K562 (cell line): Measurements from ENCODE around the gene WDR13. TPM values are rescaled to one million over a fixed set of nuclear protein-coding genes. Genes with fewer than 3 reads are reported as not detected.
A peak's percentile ranks its signal among the peaks of the same experiment; 100 is the strongest.

ENCODE experiments used
- ARID1B ChIP-seq: fragments of 450-650 bp; IDR thresholded peaks from 2 replicates; pipeline ENCODE4 v1.6.1; 2016; ENCODE audit warnings: antibody characterized with exemption, mild to moderate bottlenecking, inconsistent platforms
- EZH2 ChIP-seq: IDR thresholded peaks from 2 replicates; pipeline ENCODE4 v1.6.1; 2012; ENCODE audit warnings: low read depth, mild to moderate bottlenecking, inconsistent platforms, low read length, borderline replicate concordance
- HDAC1 ChIP-seq, 2 experiments: fragments of 450-650 bp; IDR thresholded peaks; 2 replicates each; pipeline ENCODE4 v1.6.1; 2016 to 2017; ENCODE audit warnings: inconsistent platforms in 1 of 2, mild to moderate bottlenecking in 1 of 2, moderate library complexity in 1 of 2
- HMBOX1 ChIP-seq: sonication (generic); IDR thresholded peaks from 2 replicates; pipeline ENCODE4 v1.6.1; 2016
- HNRNPK ChIP-seq: fragments of 200-400 bp; formaldehyde crosslinking; IDR thresholded peaks from one replicate; pipeline ENCODE4 v1.6.1; 2018; ENCODE audit warnings: mild to moderate bottlenecking, low read depth, low read length; ENCODE audit not compliant: poor library complexity, severe bottlenecking
- NEUROD1 ChIP-seq: fragments of 150-350 bp; IDR thresholded peaks from 2 replicates; pipeline ENCODE4 v1.6.1; 2014; ENCODE audit warnings: borderline replicate concordance, low read length, low read depth; ENCODE audit not compliant: partially characterized antibody
- NRF1 ChIP-seq, 2 experiments: fragments of 450-650 bp; IDR thresholded peaks in 1 of 2; conservative IDR thresholded peaks in 1 of 2; 2 replicates each; pipeline ENCODE4 v1.6.1; 2014; ENCODE audit warnings: mild to moderate bottlenecking in 2 of 2
- NUFIP1 ChIP-seq: fragments of 450-650 bp; IDR thresholded peaks from 2 replicates; pipeline ENCODE4 v1.6.1; 2018; ENCODE audit not compliant: partially characterized antibody
- RFX1 ChIP-seq: fragments of 450-650 bp; IDR thresholded peaks from 2 replicates; pipeline ENCODE4 v1.6.1; 2016; ENCODE audit warnings: mild to moderate bottlenecking, moderate library complexity
- SOX6 ChIP-seq: fragments of 450-650 bp; IDR thresholded peaks from 2 replicates; pipeline ENCODE4 v1.6.1; 2014; ENCODE audit warnings: mild to moderate bottlenecking
- SRSF1 ChIP-seq: fragments of 200-400 bp; formaldehyde crosslinking; IDR thresholded peaks from 2 replicates; pipeline ENCODE4 v1.6.1; 2017; ENCODE audit warnings: mild to moderate bottlenecking, low read depth, low read length, moderate library complexity
- THRA ChIP-seq: fragments of 450-650 bp; IDR thresholded peaks from 2 replicates; pipeline ENCODE4 v1.6.1; 2017; ENCODE audit warnings: mild to moderate bottlenecking, moderate library complexity
- polyA plus RNA-seq, 8 experiments: library from polyadenylated mRNA; depleted of rRNA in 4 of 8; stranded (reverse) in 5 of 8; unstranded in 3 of 8; fragments of >200 nt; fragmentation: Nextera tagmentation in 2 of 8; fragmentation: Illumina TruSeq in 1 of 8; extraction: Ambion mirVana in 2 of 8; extraction: Trizol in 1 of 8; gene quantifications; 2 replicates each; pipeline versions ENCODE4 v1.2.1 to v1.2.3, GENCODE V29; 2011 to 2014; ENCODE audit warnings: inconsistent platforms in 1 of 8, missing spikeins in 1 of 8
- total RNA-seq, 7 experiments: library from RNA; depleted of rRNA in 6 of 7; stranded (reverse); fragments of >200 nt in 6 of 7; fragmentation: Illumina TruSeq in 2 of 7; extraction: Trizol in 2 of 7; gene quantifications; 2 replicates each; pipeline versions ENCODE4 v1.2.1 to v1.2.3, GENCODE V29; 2011 to 2021; ENCODE audit warnings: low replicate concordance in 1 of 7
- TF ChIP-seq, protein P1 (sequence below), 2 experiments: fragments of 450-650 bp; IDR thresholded peaks; 2 replicates each; pipeline ENCODE4 v1.6.1; 2016; ENCODE audit warnings: mild to moderate bottlenecking in 2 of 2, borderline replicate concordance in 1 of 2, low read depth in 1 of 2, moderate library complexity in 1 of 2
- TF ChIP-seq, protein P2 (sequence below): fragments of 450-650 bp; IDR thresholded peaks from 2 replicates; pipeline ENCODE4 v1.6.1; 2014; ENCODE audit warnings: low read depth, mild to moderate bottlenecking, moderate library complexity, borderline replicate concordance

Gene WDR13
- total and polyA plus RNA-seq, 9 of the 15 experiments (the other 6 are each of a cell fraction or from before 2014, with no cell fraction given): 7.4 to 70.5 (median 31.4) TPM

GRCh38 chrX:48597353-48598264, at the start of gene WDR13 (continued):
- TF ChIP-seq THRA: no peak
- TF ChIP-seq HNRNPK: no peak
- TF ChIP-seq NUFIP1: no peak
- TF ChIP-seq SOX6: 0 out of 2 replicates have a peak, but pooled peaks have one; percentile 19
- TF ChIP-seq RFX1: peak; percentile 99
- TF ChIP-seq, protein P1, sequence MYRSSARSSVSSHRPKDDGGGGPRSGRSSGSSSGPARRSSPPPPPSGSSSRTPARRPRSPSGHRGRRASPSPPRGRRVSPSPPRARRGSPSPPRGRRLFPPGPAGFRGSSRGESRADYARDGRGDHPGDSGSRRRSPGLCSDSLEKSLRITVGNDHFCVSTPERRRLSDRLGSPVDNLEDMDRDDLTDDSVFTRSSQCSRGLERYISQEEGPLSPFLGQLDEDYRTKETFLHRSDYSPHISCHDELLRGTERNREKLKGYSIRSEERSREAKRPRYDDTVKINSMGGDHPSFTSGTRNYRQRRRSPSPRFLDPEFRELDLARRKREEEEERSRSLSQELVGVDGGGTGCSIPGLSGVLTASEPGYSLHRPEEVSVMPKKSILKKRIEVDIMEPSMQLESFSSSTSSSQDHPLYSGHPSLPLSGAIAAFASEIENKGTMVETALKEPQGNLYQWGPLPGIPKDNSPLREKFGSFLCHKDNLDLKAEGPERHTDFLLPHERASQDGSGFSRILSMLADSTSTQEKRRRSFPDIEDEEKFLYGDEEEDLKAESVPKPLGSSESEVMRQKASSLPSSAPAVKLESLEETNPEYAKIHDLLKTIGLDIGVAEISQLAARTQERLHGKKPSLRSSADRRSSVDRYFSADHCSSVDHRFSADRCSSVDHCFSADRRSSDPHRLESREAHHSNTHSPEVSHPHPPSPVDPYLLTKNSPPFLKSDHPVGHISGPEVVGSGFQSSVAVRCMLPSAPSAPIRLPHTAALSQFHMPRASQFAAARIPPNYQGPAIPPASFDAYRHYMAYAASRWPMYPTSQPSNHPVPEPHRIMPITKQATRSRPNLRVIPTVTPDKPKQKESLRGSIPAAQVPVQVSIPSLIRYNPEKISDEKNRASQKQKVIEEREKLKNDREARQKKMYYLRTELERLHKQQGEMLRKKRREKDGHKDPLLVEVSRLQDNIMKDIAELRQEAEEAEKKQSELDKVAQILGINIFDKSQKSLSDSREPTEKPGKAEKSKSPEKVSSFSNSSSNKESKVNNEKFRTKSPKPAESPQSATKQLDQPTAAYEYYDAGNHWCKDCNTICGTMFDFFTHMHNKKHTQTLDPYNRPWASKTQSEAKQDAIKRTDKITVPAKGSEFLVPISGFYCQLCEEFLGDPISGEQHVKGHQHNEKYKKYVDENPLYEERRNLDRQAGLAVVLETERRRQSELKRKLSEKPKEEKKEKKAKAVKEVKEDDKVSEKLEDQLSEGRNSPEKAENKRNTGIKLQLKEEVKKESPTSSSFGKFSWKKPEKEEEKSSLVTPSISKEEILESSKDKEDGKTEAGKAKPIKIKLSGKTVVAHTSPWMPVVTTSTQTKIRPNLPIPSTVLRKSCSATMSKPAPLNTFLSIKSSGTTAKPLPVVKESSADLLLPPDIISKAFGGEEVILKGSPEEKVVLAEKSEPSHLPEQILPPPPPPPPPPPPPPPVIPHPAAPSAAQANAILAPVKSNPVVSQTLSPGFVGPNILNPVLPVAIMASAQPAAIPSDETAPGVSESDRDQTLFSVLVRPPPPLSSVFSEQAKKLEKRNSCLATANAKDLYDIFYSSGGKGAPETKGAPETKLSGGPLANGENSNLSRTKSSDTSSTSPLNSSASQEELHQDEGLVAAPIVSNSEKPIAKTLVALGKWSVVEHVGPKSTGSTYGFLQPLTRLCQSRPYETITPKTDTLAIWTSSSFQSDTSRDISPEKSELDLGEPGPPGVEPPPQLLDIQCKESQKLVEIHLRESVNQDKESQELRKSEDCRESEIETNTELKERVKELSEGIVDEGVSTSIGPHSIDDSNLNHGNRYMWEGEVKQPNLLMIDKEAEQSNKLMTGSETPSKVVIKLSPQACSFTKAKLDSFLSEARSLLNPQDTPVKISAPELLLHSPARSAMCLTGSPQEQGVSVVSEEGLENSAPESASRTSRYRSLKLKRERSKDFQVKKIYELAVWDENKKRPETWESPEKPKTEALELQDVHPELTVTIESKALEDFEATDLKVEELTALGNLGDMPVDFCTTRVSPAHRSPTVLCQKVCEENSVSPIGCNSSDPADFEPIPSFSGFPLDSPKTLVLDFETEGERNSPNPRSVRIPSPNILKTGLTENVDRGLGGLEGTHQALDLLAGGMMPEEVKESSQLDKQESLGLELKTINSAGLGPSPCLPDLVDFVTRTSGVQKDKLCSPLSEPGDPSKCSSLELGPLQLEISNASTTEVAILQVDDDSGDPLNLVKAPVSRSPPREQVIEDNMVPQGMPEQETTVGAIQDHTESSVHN (IDR thresholded peaks at IDR 0.05; ENCODE audit: borderline replicate concordance in 1 of 2, low read depth in 1 of 2): no peak
- no peak for TF ChIP-seq HMBOX1
- no peak for TF ChIP-seq SRSF1
- TF ChIP-seq ARID1B: peak; percentile 21
- TF ChIP-seq, protein P2, sequence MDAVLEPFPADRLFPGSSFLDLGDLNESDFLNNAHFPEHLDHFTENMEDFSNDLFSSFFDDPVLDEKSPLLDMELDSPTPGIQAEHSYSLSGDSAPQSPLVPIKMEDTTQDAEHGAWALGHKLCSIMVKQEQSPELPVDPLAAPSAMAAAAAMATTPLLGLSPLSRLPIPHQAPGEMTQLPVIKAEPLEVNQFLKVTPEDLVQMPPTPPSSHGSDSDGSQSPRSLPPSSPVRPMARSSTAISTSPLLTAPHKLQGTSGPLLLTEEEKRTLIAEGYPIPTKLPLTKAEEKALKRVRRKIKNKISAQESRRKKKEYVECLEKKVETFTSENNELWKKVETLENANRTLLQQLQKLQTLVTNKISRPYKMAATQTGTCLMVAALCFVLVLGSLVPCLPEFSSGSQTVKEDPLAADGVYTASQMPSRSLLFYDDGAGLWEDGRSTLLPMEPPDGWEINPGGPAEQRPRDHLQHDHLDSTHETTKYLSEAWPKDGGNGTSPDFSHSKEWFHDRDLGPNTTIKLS: peak; percentile 62; the same call in 1 of the 2 replicates
- TF ChIP-seq EZH2: no peak
- TF ChIP-seq NEUROD1: peak; percentile 29
- TF ChIP-seq NRF1 (conservative IDR thresholded peaks at IDR 0.05 in 1 of 2, IDR thresholded peaks at IDR 0.05 in 1 of 2): peak; percentile 99
- peak in 1 of 2 experiments; percentile 51; a peak in 2 of 4 replicates for TF ChIP-seq HDAC1 (IDR thresholded peaks at IDR 0.05)
